Myocyte (in vitro differentiated cells): ENCODE results near the gene MGAT4D. TPM values are rescaled to one million over a fixed set of nuclear protein-coding genes. Genes with fewer than 3 reads are reported as not detected.
A peak's percentile ranks its signal among the peaks of the same experiment; 100 is the strongest.
"Not testable (repeated sequence)": the region's sequence is repeated elsewhere in the genome, so short reads cannot be mapped to it uniquely, and the experiment has no call there.

ENCODE experiments used
- DNase-seq: peaks from one replicate; pipeline ENCODE4 v3.0.0-alpha.2; 2012; ENCODE audit warnings: low read depth
- total RNA-seq: library from RNA; depleted of rRNA; stranded (reverse); fragments of >200 nt; gene quantifications from 2 replicates; pipeline ENCODE4 v1.2.3, GENCODE V29; 2014

MGAT4D gene
- total RNA-seq, 1 donor from 2014 or later: not detected

DNA sequence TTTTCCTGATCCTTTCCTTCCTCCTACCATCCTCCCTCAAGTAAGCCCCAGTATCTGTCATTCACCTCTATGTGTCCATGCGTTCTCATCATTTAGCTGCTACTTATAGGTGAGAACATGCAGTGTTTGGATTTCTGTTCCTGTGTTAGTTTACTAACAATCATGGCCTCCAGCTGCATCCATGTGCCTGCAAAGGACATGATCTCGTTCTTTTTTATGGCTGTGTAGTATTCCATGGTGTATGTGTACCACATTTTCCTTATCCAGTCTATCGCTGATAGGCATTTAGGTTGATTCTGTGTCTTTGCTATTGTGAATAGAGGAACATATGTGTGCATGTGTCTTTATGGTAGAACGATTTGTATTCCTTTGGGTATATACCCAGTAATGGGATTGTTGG is 53.7 kb downstream of the MGAT4D start:
- DNase-seq: not testable (repeated sequence)

- no peak for DNase-seq
These were observed 58.4 kb downstream of the MGAT4D start for GRCh38 chr4:140439644-140440142.

- DNase-seq: no peak
These were observed 70.1 kb downstream of the MGAT4D start for GRCh38 chr4:140427919-140428471.

DNA sequence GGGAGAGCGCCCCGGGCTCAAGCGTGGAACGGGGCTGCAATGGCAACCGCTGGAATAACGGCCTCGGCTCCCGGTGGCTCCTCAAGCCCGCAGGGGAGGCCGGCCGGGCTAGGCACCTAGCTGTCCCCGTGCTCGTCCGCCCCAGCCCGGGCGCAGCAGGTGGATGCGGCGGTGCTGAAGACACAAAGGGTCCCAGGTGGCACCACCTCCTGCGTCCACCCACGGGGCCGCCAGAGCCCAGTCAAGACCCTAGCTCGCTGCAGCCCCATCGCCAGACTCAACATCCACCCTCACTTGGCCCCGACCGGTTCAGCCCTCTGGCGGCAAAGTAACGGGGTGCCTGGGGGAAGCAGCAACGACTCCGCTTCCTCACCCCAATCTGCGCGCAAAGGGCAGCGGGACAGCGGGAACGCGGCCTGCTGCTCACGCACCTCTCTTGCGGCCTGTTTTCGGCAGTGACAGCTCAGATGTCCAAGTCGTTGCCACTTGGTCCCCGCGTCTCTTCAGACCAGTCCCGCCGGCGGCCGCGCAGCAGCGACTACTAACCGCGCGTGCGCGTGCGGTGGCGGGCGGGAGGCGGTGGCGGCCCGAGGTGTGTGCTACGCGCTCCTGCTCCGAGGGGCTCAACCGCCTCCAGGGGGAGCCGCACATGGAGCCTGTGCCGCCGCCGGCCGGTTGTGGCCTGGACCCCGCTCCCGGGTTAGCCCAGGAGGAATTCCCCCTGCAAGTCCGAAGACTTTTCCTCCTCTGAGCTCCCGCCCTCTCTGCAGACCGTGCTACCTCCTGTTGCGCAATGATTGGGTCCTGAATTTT is 70.8 kb downstream of the MGAT4D start, which contains the start of gene CLGN:
CLGN (minus strand) TSS at position 543 of the 813 bp plus-strand sequence. CDS start 14,570 bp downstream, outside the sequence.
- DNase-seq: peak; percentile 32

GRCh38 chr4:140426610-140427105 is 71.4 kb downstream of the MGAT4D start:
- DNase-seq: no peak

DNA sequence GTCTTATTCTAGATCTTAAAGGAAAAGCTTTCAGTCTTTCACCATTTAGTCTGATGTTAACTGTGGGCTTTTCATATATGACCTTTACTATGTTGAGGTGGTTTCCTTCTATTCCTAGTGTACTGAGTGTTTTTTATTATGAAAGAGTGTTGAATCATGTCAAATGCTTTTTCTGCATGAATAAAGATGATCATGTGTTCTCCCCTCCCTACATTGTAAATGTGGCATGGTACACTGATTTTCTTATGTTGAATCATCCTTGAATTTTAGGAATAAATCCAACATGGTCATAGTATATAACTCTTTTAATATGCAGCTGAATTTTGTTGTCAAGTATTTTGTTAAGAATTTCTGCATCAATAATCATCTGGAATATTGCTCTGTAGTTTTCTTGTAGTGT is 75.0 kb downstream of the MGAT4D start:
- DNase-seq: no peak

GRCh38 chr4:140413130-140413969 is 84.7 kb downstream of the MGAT4D start:
- DNase-seq: not testable (repeated sequence)

- DNase-seq: no peak
These were observed 89.1 kb downstream of the MGAT4D start for GRCh38 chr4:140408974-140409373.

DNA sequence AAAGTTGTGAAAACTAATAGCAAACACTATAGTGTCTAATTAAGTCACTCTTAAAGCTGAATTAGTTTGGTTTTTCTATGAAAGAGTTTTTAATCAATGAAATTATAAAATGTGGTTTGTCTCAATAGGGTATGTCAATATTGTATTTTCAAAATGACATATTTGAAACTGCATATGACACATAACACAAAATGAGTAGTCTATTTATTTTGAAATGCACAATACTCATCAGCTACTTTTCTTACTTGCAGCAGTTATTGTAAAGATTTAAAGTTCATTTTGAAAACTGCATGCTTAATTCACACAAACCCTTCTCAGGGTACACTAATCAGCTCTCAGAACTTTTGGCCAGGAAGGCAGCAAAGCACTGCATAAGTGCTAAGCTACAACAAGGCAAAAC is 91.8 kb downstream of the MGAT4D start:
- no peak for DNase-seq

- DNase-seq: no peak
These were observed 98.0 kb downstream of the MGAT4D start for GRCh38 chr4:140400111-140400510.

- no peak for DNase-seq
These were observed 102.4 kb downstream of the MGAT4D start for GRCh38 chr4:140395668-140396067.

Other genes with a start within 250 kb of the MGAT4D start
- 59.0 and 60.7 TPM in 2 replicates for gene SCOC, start 124.6 kb downstream of the MGAT4D start, total RNA-seq
- not detected in 2 replicates for gene CLGN, start 70.6 kb downstream of the MGAT4D start, total RNA-seq
- gene ELMOD2, start 25.9 kb upstream of the MGAT4D start, total RNA-seq: 45.4 and 56.5 TPM in 2 replicates
- gene UCP1, start 70.7 kb upstream of the MGAT4D start, total RNA-seq: not detected in 2 replicates